ENCODE results near the gene KRTAP5-11. TPM values are rescaled to one million over a fixed set of nuclear protein-coding genes. Genes with fewer than 3 reads are reported as not detected.
A peak's percentile ranks its signal among the peaks of the same experiment; 100 is the strongest.

KRTAP5-11 gene
- total RNA-seq, 2 donors from 2014 or later = not detected

GRCh38 chr11:71564430-71564829 is 18.2 kb downstream of the KRTAP5-11 start:
- DNase-seq (ENCODE audit: low spot score) = no peak
- H3K4me1 ChIP-seq = no peaks in the 10 kb centered on the region
- H3K27me3 ChIP-seq = no peaks in the 10 kb centered on the region
- no peak overlapping the region for H3K4me3 ChIP-seq
- no peaks in the 10 kb centered on the region for H3K9me3 ChIP-seq
- no peak for TF ChIP-seq CTCF (IDR thresholded peaks at IDR 0.05)
- no peaks in the 10 kb centered on the region for H3K36me3 ChIP-seq
- H3K27ac ChIP-seq = no peak overlapping the region

GRCh38 chr11:71563406-71563805 is 19.3 kb downstream of the KRTAP5-11 start:
- H3K4me1 ChIP-seq = no peaks in the 10 kb centered on the region
- no peaks in the 10 kb centered on the region for H3K27me3 ChIP-seq
- TF ChIP-seq CTCF (IDR thresholded peaks at IDR 0.05) = peak in 1 of 2 donors; percentile 47
- no peak overlapping the region for H3K4me3 ChIP-seq
- H3K9me3 ChIP-seq = no peaks in the 10 kb centered on the region
- no peaks in the 10 kb centered on the region for H3K36me3 ChIP-seq
- H3K27ac ChIP-seq = no peak overlapping the region
- no peak for DNase-seq (ENCODE audit: low spot score)

- TF ChIP-seq CTCF (IDR thresholded peaks at IDR 0.05) = no peak
- H3K27me3 ChIP-seq = no peaks in the 10 kb centered on the region
These were observed 20.6 kb downstream of the KRTAP5-11 start for GRCh38 chr11:71562120-71562519.

GRCh38 chr11:71558996-71559395 is 23.7 kb downstream of the KRTAP5-11 start:
- Histone ChIP-seq H3K4me1 (no peaks in the 10 kb centered on the region), H3K27ac (no peak overlapping the region), H3K36me3 (no peaks in the 10 kb centered on the region), H3K4me3 (no peak overlapping the region), H3K9me3 (no peaks in the 10 kb centered on the region), H3K27me3 (no peaks in the 10 kb centered on the region)
- DNase-seq (ENCODE audit: low spot score) = no peak
- TF ChIP-seq CTCF (IDR thresholded peaks at IDR 0.05) = no peak

More at GRCh38 chr11:71562120-71562519, 20.6 kb downstream of the KRTAP5-11 start:
- H3K9me3 ChIP-seq = no peaks in the 10 kb centered on the region
- no peak overlapping the region for H3K27ac ChIP-seq
- H3K36me3 ChIP-seq = no peaks in the 10 kb centered on the region
- H3K4me1 ChIP-seq = no peaks in the 10 kb centered on the region
- DNase-seq (ENCODE audit: low spot score) = no peak
- no peak overlapping the region for H3K4me3 ChIP-seq

GRCh38 chr11:71557257-71557656 is 25.4 kb downstream of the KRTAP5-11 start:
- Histone ChIP-seq H3K36me3 (no peaks in the 10 kb centered on the region), H3K9me3 (no peaks in the 10 kb centered on the region), H3K4me3 (no peak overlapping the region), H3K27me3 (no peaks in the 10 kb centered on the region), H3K27ac (no peak overlapping the region), H3K4me1 (no peaks in the 10 kb centered on the region)
- TF ChIP-seq CTCF (IDR thresholded peaks at IDR 0.05) = no peak
- no peak for DNase-seq (ENCODE audit: low spot score)

- Histone ChIP-seq H3K4me3 (no peak overlapping the region), H3K27ac (no peak overlapping the region), H3K36me3 (no peaks in the 10 kb centered on the region), H3K27me3 (no peaks in the 10 kb centered on the region), H3K9me3 (no peaks in the 10 kb centered on the region), H3K4me1 (no peaks in the 10 kb centered on the region)
- no peak for DNase-seq (ENCODE audit: low spot score)
- TF ChIP-seq CTCF (IDR thresholded peaks at IDR 0.05) = no peak
These were observed 26.7 kb downstream of the KRTAP5-11 start for GRCh38 chr11:71556018-71556417.

Data from right atrium auricular region (tissue), 2 donors.